HFFc6 (cell line): ENCODE measurements around the gene LPAR2. TPM values are rescaled to one million over a fixed set of nuclear protein-coding genes. Genes with fewer than 3 reads are reported as not detected.

ENCODE experiments used
- DNase-seq: peaks from one replicate; pipeline ENCODE4 v3.0.0-alpha.2; 2018
- H3K27ac Mint-ChIP-seq: 2 replicates; pipeline ENCODE4 v1.8.0; 2020; ENCODE audit warnings: mild to moderate bottlenecking, mixed read lengths
- H3K27me3 Mint-ChIP-seq: 2 replicates; pipeline ENCODE4 v1.8.0; 2021; ENCODE audit warnings: mild to moderate bottlenecking, moderate library complexity, mixed read lengths; ENCODE audit not compliant: insufficient read depth
- H3K36me3 Mint-ChIP-seq: 2 replicates; pipeline ENCODE4 v1.8.0; 2021; ENCODE audit warnings: low read depth, mixed read lengths
- H3K4me1 Mint-ChIP-seq: 2 replicates; pipeline ENCODE4 v1.8.0; 2020; ENCODE audit warnings: low read depth, mixed read lengths
- H3K4me3 Mint-ChIP-seq: 2 replicates; pipeline ENCODE4 v1.8.0; 2020; ENCODE audit warnings: mild to moderate bottlenecking, moderate library complexity, mixed read lengths
- H3K9me3 Mint-ChIP-seq: 2 replicates; pipeline ENCODE4 v1.8.0; 2020; ENCODE audit warnings: mild to moderate bottlenecking, mixed read lengths
- CTCF ChIP-seq: fragments of 200-600 bp; sonication (generic); IDR thresholded peaks from 2 replicates; pipeline ENCODE4 v1.5.0; 2021; ENCODE audit warnings: antibody characterized with exemption, mild to moderate bottlenecking
- total RNA-seq, 6 experiments: library from RNA; stranded (reverse); fragmentation: NEBNext Ultra II Directional; extraction: Animal tissue kit (Norgen Biotek cat#: 25700); gene quantifications; 2 replicates in 1 of 6; 3 replicates in 5 of 6; pipeline ENCODE4 v1.2.3, GENCODE V29; 2021

LPAR2 gene
- total RNA-seq, 6 experiments from 2014 or later = 2.6 to 4.2 (median 3.2) TPM

- peaks cover 1% of the 10 kb centered on the region for H3K4me1 Mint-ChIP-seq
- peaks cover 25% of the 10 kb centered on the region for H3K36me3 Mint-ChIP-seq
- no peak for TF ChIP-seq CTCF
- no peak overlapping the region for H3K4me3 Mint-ChIP-seq
- H3K27ac Mint-ChIP-seq = no peak overlapping the region
- H3K9me3 Mint-ChIP-seq = no peaks in the 10 kb centered on the region
- H3K27me3 Mint-ChIP-seq = peaks cover 3% of the 10 kb centered on the region
- no peak for DNase-seq
These were observed 4.6 kb upstream of the LPAR2 start for GRCh38 chr19:19632661-19633060.

GRCh38 chr19:19631346-19631745, 3.3 kb upstream of the LPAR2 start:
- no peak overlapping the region for H3K4me3 Mint-ChIP-seq
- no peak for DNase-seq
- H3K36me3 Mint-ChIP-seq = peaks cover 25% of the 10 kb centered on the region
- H3K9me3 Mint-ChIP-seq = no peaks in the 10 kb centered on the region
- peaks cover 6% of the 10 kb centered on the region for H3K4me1 Mint-ChIP-seq
- H3K27me3 Mint-ChIP-seq = peaks cover 8% of the 10 kb centered on the region
- TF ChIP-seq CTCF = no peak
- H3K27ac Mint-ChIP-seq = no peak overlapping the region

- no peak for TF ChIP-seq CTCF
- H3K4me3 Mint-ChIP-seq = no peak overlapping the region
- peaks cover 22% of the 10 kb centered on the region for H3K36me3 Mint-ChIP-seq
- DNase-seq = no peak
- H3K9me3 Mint-ChIP-seq = no peaks in the 10 kb centered on the region
- H3K27me3 Mint-ChIP-seq = peaks cover 11% of the 10 kb centered on the region
- no peak overlapping the region for H3K27ac Mint-ChIP-seq
- H3K4me1 Mint-ChIP-seq = peaks cover 6% of the 10 kb centered on the region
These were observed 2.4 kb upstream of the LPAR2 start for GRCh38 chr19:19630426-19630825.

DNA sequence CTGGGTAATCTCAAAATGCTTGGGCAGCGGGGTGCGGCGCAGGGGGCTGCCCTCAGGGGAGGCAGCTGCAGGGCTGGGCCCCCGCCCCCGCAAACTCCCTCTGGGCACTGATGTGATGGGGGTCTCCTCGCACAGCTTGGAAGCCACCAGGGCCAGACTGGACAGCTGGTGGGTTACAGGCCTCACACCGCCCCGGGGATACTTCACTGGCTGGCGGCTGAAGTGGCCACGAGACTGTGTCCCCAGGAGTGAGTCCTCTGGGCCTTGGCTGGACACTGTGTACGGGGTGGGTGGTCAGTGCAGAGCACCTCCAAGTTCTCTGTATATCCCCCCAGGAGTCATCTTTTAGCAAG, 2.0 kb upstream of the LPAR2 start:
- Mint-ChIP-seq H3K36me3 (peaks cover 20% of the 10 kb centered on the region), H3K9me3 (no peaks in the 10 kb centered on the region), H3K27me3 (peaks cover 11% of the 10 kb centered on the region), H3K4me1 (peaks cover 6% of the 10 kb centered on the region), H3K4me3 (no peak overlapping the region), H3K27ac (no peak overlapping the region)
- TF ChIP-seq CTCF = no peak
- no peak for DNase-seq

- peaks cover 11% of the 10 kb centered on the region for H3K36me3 Mint-ChIP-seq
- no peaks in the 10 kb centered on the region for H3K9me3 Mint-ChIP-seq
- no peak overlapping the region for H3K27ac Mint-ChIP-seq
- peaks cover 6% of the 10 kb centered on the region for H3K4me1 Mint-ChIP-seq
- no peak overlapping the region; the same call in 1 of the 2 replicates for H3K4me3 Mint-ChIP-seq
- peaks cover 11% of the 10 kb centered on the region for H3K27me3 Mint-ChIP-seq
- no peak for DNase-seq
- no peak for TF ChIP-seq CTCF
These were observed 598 bp upstream of the LPAR2 start for GRCh38 chr19:19628501-19629134.
